Stomach (tissue), 4 donors: Measurements from ENCODE around the gene GDPD2.
A peak's percentile ranks its signal among the peaks of the same experiment; 100 is the strongest.

Experiments
- EP300 ChIP-seq: sonication (generic); formaldehyde crosslinking; IDR thresholded peaks from one replicate; pipeline ENCODE4 v1.6.1; 2017; ENCODE audit warnings: antibody characterized with exemption
- POLR2A ChIP-seq, 4 donors: fragments of 450-650 bp; IDR thresholded peaks; one replicate each; pipeline ENCODE4 v1.6.1; 2016; ENCODE audit warnings: antibody characterized with exemption in 4 of 4, control low read depth in 2 of 4, mild to moderate bottlenecking in 1 of 4, moderate library complexity in 1 of 4
- POLR2AphosphoS5 ChIP-seq, 3 donors: sonication (generic); formaldehyde crosslinking; IDR thresholded peaks; one replicate each; pipeline ENCODE4 v1.6.1; 2016; ENCODE audit warnings: antibody characterized with exemption in 3 of 3
- TF ChIP-seq, protein P1 (sequence below), 7 experiments: fragments of 450-650 bp in 4 of 7; fragments of 200-600 bp in 3 of 7; sonication (generic) in 3 of 7; IDR thresholded peaks; one replicate each; pipeline ENCODE4 v1.5.1; 2016 to 2019; ENCODE audit warnings: antibody characterized with exemption in 7 of 7, control low read depth in 2 of 7, mild to moderate bottlenecking in 1 of 7

- no peak for TF ChIP-seq POLR2A (IDR thresholded peaks at IDR 0.05)
- TF ChIP-seq, protein P1, sequence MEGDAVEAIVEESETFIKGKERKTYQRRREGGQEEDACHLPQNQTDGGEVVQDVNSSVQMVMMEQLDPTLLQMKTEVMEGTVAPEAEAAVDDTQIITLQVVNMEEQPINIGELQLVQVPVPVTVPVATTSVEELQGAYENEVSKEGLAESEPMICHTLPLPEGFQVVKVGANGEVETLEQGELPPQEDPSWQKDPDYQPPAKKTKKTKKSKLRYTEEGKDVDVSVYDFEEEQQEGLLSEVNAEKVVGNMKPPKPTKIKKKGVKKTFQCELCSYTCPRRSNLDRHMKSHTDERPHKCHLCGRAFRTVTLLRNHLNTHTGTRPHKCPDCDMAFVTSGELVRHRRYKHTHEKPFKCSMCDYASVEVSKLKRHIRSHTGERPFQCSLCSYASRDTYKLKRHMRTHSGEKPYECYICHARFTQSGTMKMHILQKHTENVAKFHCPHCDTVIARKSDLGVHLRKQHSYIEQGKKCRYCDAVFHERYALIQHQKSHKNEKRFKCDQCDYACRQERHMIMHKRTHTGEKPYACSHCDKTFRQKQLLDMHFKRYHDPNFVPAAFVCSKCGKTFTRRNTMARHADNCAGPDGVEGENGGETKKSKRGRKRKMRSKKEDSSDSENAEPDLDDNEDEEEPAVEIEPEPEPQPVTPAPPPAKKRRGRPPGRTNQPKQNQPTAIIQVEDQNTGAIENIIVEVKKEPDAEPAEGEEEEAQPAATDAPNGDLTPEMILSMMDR (IDR thresholded peaks at IDR 0.05): no peak
- TF ChIP-seq POLR2AphosphoS5 (IDR thresholded peaks at IDR 0.05): peak in 1 of 3 donors; percentile 11
- TF ChIP-seq EP300: no peak
Observed at GRCh38 chrX:70481471-70482270, 58.6 kb downstream of the GDPD2 start.
